Stimulated activated CD4-positive, alpha-beta T cell treated with anti-CD3 and anti-CD28 coated beads, Interleukin-1b, Interleukin-23, amount 100 ng/mL, for 4 hours (primary cell): ENCODE results near the gene PHF23.

Experiments
- DNase-seq, 2 donors: peaks; one replicate each; pipeline ENCODE4 v3.0.0-alpha.2; 2020; ENCODE audit warnings: low read depth in 2 of 2

PHF23 gene

GRCh38 chr17:7203391-7203790 lies 35.9 kb downstream of the PHF23 start:
- no peak for DNase-seq

GRCh38 chr17:7196651-7197401 lies 42.4 kb downstream of the PHF23 start:
- no peak for DNase-seq

- DNase-seq, result no peak
Observed at GRCh38 chr17:7195971-7196370, 43.3 kb downstream of the PHF23 start.

- no peak for DNase-seq
Observed at GRCh38 chr17:7192271-7192937, 46.9 kb downstream of the PHF23 start.

GRCh38 chr17:7191571-7192270 lies 47.5 kb downstream of the PHF23 start:
- no peak for DNase-seq

GRCh38 chr17:7191069-7191468 lies 48.2 kb downstream of the PHF23 start:
- no peak for DNase-seq

- no peak for DNase-seq
Observed at GRCh38 chr17:7190276-7190917, 48.9 kb downstream of the PHF23 start.

- no peak for DNase-seq
Observed at GRCh38 chr17:7186241-7186640, 53.0 kb downstream of the PHF23 start.
